ENCODE measurements around the gene TRPM2. TPM values are rescaled to one million over a fixed set of nuclear protein-coding genes. Genes with fewer than 3 reads are reported as not detected.

The TRPM2 gene
- total and polyA plus RNA-seq, 2 donors (not counting 3 experiments of a cell fraction or from before 2014, with no cell fraction given) = not detected

DNA sequence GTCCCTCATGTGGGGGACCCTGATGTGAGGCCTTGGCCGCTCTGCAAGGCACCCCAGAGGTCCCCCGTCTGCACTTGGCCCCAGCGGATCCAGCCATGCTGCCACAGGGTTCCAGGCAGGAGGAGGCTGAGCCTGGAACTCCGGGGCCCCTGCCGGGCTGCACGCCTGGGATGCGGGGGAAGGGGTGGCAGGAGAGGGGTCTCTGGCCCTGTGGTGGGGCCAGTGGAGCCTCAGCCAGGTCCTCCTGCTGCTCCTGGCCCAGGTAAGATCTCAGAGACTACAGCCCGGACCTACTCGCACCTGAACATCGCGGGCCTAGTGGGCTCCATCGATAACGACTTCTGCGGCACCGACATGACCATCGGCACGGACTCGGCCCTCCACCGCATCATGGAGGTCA, 40.7 kb upstream of the TRPM2 start:
- H3K9me1 ChIP-seq (replicated peaks; ENCODE audit: control insufficient read depth, extremely low read depth, insufficient read depth, low read length) = no peaks in the 10 kb centered on the region
- H3K4me1 ChIP-seq (ENCODE audit: control insufficient read depth, extremely low read depth, insufficient read depth, low read length) = no peaks in the 10 kb centered on the region
- ChIA-PET POLR2A (no interaction called here), CTCF (no interaction called here)
- H3K36me3 ChIP-seq (ENCODE audit: control insufficient read depth in 2 of 2, extremely low read depth in 1 of 2, insufficient read depth in 2 of 2, low read length in 2 of 2) = peaks cover 11 to 57% of the 10 kb centered on the region in 2 experiments
- no peak overlapping the region for H2AFZ ChIP-seq (ENCODE audit: low read depth, low read length)
- no peak overlapping the region for H3K4me2 ChIP-seq (ENCODE audit: insufficient read depth, low read length)
- no peak overlapping the region for H3K4me3 ChIP-seq (replicated peaks in 1 of 3; ENCODE audit: insufficient read depth in 1 of 3, low read depth in 1 of 3, low read length in 3 of 3)
- no peak overlapping the region for H3K9ac ChIP-seq (replicated peaks; ENCODE audit: extremely low read depth, insufficient read depth, low read length)
- no peak for TF ChIP-seq MYC (IDR thresholded peaks at IDR 0.05; ENCODE audit: low read depth, low read length)
- TF ChIP-seq POLR2AphosphoS5 (IDR thresholded peaks at IDR 0.05; ENCODE audit: insufficient read depth, low read depth, low read length) = no peak
- H3K9me3 ChIP-seq (replicated peaks; ENCODE audit: control insufficient read depth, insufficient read depth, low read length) = no peaks in the 10 kb centered on the region
- no peaks in the 10 kb centered on the region for H3K79me2 ChIP-seq (ENCODE audit: control insufficient read depth, insufficient read depth, low read length)
- no TSS peak for BruUV-seq (replicated peaks)
- dilution Hi-C loops (cut with MboI; ENCODE audit: extremely low pct_ligation_motif_present, low sequenced_read_pairs) (no loop called here), intact Hi-C loops (cut with micrococcal nuclease) (no loop called here)
- no peaks in the 10 kb centered on the region for H4K20me1 ChIP-seq (replicated peaks; ENCODE audit: control insufficient read depth, extremely low read depth, insufficient read depth, low read length)
- no peak for FAIRE-seq
- no peaks in the 10 kb centered on the region for H3K27me3 ChIP-seq (ENCODE audit: control insufficient read depth in 2 of 2, insufficient read depth in 2 of 2, low read length in 2 of 2)
- DNase-seq (ENCODE audit: low read depth, low spot score) = no peak
- no peak overlapping the region for H3K27ac ChIP-seq (ENCODE audit: insufficient read depth, low read depth, low read length)

DNA sequence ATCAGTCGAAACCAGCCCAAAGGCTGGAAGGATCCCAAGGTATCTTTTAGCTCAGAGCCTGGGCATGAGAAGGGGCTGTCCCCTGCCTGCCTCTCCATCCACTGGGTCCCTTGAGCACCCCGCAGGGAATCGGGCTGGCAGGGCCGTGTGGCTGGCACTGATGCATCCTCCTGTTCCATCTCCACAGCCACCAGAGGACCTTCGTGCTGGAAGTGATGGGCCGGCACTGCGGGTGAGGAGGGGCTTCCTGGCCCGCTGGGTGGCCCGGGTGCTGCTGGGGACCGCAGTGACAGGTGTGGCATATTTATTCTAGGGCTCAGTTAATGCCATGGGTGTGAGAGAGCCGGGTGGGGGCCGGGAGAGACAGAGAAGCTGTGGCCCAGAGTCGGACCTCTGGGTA, 40.0 kb upstream of the TRPM2 start:
- no TSS peak for BruUV-seq (replicated peaks)

More for the DNA sequence above, 40.0 kb upstream of the TRPM2 start:
- DNase-seq (ENCODE audit: low read depth, low spot score) (no peak), FAIRE-seq (no peak)
- H3K4me1 ChIP-seq (ENCODE audit: control insufficient read depth, extremely low read depth, insufficient read depth, low read length) = no peaks in the 10 kb centered on the region
- H3K9ac ChIP-seq (replicated peaks; ENCODE audit: extremely low read depth, insufficient read depth, low read length) = no peak overlapping the region
- intact Hi-C loops (cut with micrococcal nuclease) = no loop called here
- no peak overlapping the region for H3K4me3 ChIP-seq (replicated peaks in 1 of 3; ENCODE audit: insufficient read depth in 1 of 3, low read depth in 1 of 3, low read length in 3 of 3)
- H3K9me3 ChIP-seq (replicated peaks; ENCODE audit: control insufficient read depth, insufficient read depth, low read length) = no peaks in the 10 kb centered on the region
- H3K4me2 ChIP-seq (ENCODE audit: insufficient read depth, low read length) = no peak overlapping the region
- H4K20me1 ChIP-seq (replicated peaks; ENCODE audit: control insufficient read depth, extremely low read depth, insufficient read depth, low read length) = no peaks in the 10 kb centered on the region
- TF ChIP-seq EZH2 (IDR thresholded peaks at IDR 0.05; ENCODE audit: borderline replicate concordance, low read depth, low read length, severe bottlenecking) (no peak), FOS (IDR thresholded peaks at IDR 0.05; ENCODE audit: borderline replicate concordance, insufficient read depth, low read length) (no peak), MYC (IDR thresholded peaks at IDR 0.05; ENCODE audit: low read depth, low read length) (no peak), JUN (IDR thresholded peaks at IDR 0.05; ENCODE audit: borderline replicate concordance, insufficient read depth, insufficient read length, low read depth) (no peak), POLR2AphosphoS5 (IDR thresholded peaks at IDR 0.05; ENCODE audit: insufficient read depth, low read depth, low read length) (no peak), POLR2A (IDR thresholded peaks at IDR 0.05; ENCODE audit: low read depth, low read length) (no peak), GATA2 (IDR thresholded peaks at IDR 0.05; ENCODE audit: insufficient read depth, insufficient read length, low read depth, low read length) (no peak)
- TF ChIP-seq, protein P1, sequence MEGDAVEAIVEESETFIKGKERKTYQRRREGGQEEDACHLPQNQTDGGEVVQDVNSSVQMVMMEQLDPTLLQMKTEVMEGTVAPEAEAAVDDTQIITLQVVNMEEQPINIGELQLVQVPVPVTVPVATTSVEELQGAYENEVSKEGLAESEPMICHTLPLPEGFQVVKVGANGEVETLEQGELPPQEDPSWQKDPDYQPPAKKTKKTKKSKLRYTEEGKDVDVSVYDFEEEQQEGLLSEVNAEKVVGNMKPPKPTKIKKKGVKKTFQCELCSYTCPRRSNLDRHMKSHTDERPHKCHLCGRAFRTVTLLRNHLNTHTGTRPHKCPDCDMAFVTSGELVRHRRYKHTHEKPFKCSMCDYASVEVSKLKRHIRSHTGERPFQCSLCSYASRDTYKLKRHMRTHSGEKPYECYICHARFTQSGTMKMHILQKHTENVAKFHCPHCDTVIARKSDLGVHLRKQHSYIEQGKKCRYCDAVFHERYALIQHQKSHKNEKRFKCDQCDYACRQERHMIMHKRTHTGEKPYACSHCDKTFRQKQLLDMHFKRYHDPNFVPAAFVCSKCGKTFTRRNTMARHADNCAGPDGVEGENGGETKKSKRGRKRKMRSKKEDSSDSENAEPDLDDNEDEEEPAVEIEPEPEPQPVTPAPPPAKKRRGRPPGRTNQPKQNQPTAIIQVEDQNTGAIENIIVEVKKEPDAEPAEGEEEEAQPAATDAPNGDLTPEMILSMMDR (IDR thresholded peaks at IDR 0.05; ENCODE audit: extremely low read depth in 1 of 2, insufficient read depth in 1 of 2, low read depth in 1 of 2, low read length in 2 of 2) = no peak
- TF ChIP-seq, protein P2, sequence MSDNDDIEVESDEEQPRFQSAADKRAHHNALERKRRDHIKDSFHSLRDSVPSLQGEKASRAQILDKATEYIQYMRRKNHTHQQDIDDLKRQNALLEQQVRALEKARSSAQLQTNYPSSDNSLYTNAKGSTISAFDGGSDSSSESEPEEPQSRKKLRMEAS (IDR thresholded peaks at IDR 0.05; ENCODE audit: insufficient read depth, insufficient read length) = no peak
- no peaks in the 10 kb centered on the region for H3K27me3 ChIP-seq (ENCODE audit: control insufficient read depth in 2 of 2, insufficient read depth in 2 of 2, low read length in 2 of 2)
- dilution Hi-C loops (cut with MboI; ENCODE audit: extremely low pct_ligation_motif_present, low sequenced_read_pairs) = no loop called here
- ChIA-PET CTCF (no interaction called here), POLR2A (no interaction called here)
- no peak overlapping the region for H2AFZ ChIP-seq (ENCODE audit: low read depth, low read length)
- no peaks in the 10 kb centered on the region for H3K9me1 ChIP-seq (replicated peaks; ENCODE audit: control insufficient read depth, extremely low read depth, insufficient read depth, low read length)
- H3K36me3 ChIP-seq (ENCODE audit: control insufficient read depth in 2 of 2, extremely low read depth in 1 of 2, insufficient read depth in 2 of 2, low read length in 2 of 2) = peaks cover 13 to 57% of the 10 kb centered on the region in 2 experiments
- no peak overlapping the region for H3K27ac ChIP-seq (ENCODE audit: insufficient read depth, low read depth, low read length)
- H3K79me2 ChIP-seq (ENCODE audit: control insufficient read depth, insufficient read depth, low read length) = no peaks in the 10 kb centered on the region

All from endothelial cell of umbilical vein (primary cell).